ENCODE data around the gene DDX51. TPM values are rescaled to one million over a fixed set of nuclear protein-coding genes. Genes with fewer than 3 reads are reported as not detected.

The DDX51 gene
- total RNA-seq, 1 donor, result 8.2 TPM

DNA sequence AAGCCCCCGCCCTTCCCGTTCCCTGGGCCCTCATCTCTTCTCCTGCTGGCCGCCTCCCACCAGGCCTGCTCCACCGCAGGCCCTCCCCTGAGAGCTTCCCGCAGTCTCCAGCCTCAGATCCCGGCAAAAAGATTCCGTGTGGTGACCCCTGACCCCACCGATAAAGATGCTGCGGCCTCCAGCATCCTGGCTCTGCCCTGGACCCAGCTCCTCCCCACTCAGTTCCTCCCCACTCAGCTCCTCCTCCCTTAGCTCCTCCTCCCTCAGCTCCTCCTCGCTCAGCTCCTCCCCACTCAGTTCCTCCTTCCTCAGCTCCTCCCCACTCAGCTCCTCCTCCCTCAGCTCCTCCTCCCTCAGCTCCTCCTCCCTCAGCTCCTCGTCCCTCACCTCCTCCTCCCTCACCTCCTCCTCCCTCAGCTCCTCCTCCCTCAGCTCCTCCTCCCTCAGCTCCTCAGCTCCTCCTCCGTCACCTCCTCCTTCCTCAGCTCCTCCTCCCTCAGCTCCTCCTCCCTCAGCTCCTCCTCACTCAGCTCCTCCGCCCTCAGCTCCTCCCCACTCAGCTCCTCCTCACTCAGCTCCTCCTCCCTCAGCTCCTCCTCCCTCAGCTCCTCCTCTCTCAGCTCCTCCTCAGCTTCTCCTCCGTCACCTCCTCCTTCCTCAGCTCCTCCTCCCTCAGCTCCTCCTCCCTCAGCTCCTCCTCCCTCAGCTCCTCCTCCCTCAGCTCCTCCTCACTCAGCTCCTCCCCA lies 17.1 kb upstream of the DDX51 start:
- DNase-seq (ENCODE audit: low read depth), result peak; percentile 27
- no peak overlapping the region for H3K4me3 ChIP-seq (ENCODE audit: low read depth, low read length)
- TF ChIP-seq, protein P1, sequence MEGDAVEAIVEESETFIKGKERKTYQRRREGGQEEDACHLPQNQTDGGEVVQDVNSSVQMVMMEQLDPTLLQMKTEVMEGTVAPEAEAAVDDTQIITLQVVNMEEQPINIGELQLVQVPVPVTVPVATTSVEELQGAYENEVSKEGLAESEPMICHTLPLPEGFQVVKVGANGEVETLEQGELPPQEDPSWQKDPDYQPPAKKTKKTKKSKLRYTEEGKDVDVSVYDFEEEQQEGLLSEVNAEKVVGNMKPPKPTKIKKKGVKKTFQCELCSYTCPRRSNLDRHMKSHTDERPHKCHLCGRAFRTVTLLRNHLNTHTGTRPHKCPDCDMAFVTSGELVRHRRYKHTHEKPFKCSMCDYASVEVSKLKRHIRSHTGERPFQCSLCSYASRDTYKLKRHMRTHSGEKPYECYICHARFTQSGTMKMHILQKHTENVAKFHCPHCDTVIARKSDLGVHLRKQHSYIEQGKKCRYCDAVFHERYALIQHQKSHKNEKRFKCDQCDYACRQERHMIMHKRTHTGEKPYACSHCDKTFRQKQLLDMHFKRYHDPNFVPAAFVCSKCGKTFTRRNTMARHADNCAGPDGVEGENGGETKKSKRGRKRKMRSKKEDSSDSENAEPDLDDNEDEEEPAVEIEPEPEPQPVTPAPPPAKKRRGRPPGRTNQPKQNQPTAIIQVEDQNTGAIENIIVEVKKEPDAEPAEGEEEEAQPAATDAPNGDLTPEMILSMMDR (IDR thresholded peaks at IDR 0.05; ENCODE audit: insufficient read depth, low read depth, low read length), result no peak

DNA sequence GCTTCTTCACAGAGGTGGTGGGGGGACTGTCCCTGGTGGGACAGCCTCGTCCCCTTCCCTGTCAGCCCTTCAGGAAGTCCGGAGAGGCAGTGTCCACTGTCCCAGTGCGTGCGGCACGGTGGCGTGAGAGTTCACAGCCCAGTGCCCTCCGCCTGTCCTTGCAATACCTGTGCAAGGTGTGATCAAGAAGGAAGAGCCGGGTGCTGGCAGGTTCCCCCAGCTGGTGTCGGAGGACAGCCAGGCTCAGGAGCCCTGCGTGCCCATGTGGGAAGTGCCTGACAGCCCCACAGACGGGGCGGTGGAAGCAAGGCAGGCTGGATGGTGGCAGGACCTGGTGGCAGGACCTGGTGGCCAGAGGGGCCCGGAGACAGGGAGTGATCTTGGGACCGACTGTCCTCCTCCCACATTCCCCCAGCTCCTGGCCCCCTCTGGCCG lies 16.5 kb upstream of the DDX51 start:
- no peak overlapping the region for H3K4me3 ChIP-seq (ENCODE audit: low read depth, low read length)
- TF ChIP-seq, protein P1 (IDR thresholded peaks at IDR 0.05; ENCODE audit: insufficient read depth, low read depth, low read length), result no peak
- no peak for DNase-seq (ENCODE audit: low read depth)

DNA sequence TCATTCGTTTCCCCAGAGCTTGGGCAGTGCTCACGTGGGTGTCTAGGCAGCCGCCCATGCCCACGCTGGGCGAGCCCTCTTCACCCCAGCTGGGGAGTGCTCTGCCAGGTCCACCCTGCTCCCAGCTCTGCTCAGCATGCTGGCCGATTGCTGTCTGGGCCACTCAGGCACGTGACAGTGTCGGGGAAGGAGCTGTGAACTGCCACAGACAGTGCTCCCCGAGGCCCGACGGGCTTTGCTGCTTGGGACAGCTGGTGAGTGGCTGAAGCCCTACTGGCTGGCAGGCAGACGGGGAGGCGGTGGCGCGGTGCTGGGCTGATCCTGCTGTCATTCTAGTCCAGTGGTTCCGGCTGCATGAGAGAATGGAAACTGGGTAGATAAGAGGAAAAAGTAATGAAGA lies 15.9 kb upstream of the DDX51 start:
- no peak overlapping the region for H3K4me3 ChIP-seq (ENCODE audit: low read depth, low read length)
- DNase-seq (ENCODE audit: low read depth), result no peak
- TF ChIP-seq, protein P1 (IDR thresholded peaks at IDR 0.05; ENCODE audit: insufficient read depth, low read depth, low read length), result no peak

DNA sequence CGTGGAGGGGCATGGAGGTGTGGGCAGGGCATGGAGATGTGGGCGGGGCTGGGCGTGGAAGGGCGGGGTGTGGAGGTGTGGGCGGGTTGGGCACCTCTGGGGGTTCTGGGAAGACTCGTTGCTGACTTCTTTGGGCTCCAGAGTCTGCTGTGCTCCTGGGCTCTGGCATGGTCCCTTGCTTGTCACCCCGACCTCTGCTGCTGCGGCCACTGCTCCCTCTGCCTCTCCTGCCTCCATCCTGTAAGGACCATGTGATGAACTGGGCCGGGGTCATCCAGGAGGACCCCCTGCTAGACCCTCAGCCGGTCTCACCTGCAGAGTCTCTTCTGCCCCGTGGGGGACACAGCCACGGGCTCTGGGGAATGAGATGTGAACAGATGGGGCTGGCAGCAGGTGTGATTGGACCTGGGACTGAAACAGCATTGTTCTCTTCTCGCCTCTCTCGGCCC lies 15.5 kb upstream of the DDX51 start:
- H3K4me3 ChIP-seq (ENCODE audit: low read depth, low read length), result no peak overlapping the region
- DNase-seq (ENCODE audit: low read depth), result no peak
- TF ChIP-seq, protein P1 (IDR thresholded peaks at IDR 0.05; ENCODE audit: insufficient read depth, low read depth, low read length), result no peak

DNA sequence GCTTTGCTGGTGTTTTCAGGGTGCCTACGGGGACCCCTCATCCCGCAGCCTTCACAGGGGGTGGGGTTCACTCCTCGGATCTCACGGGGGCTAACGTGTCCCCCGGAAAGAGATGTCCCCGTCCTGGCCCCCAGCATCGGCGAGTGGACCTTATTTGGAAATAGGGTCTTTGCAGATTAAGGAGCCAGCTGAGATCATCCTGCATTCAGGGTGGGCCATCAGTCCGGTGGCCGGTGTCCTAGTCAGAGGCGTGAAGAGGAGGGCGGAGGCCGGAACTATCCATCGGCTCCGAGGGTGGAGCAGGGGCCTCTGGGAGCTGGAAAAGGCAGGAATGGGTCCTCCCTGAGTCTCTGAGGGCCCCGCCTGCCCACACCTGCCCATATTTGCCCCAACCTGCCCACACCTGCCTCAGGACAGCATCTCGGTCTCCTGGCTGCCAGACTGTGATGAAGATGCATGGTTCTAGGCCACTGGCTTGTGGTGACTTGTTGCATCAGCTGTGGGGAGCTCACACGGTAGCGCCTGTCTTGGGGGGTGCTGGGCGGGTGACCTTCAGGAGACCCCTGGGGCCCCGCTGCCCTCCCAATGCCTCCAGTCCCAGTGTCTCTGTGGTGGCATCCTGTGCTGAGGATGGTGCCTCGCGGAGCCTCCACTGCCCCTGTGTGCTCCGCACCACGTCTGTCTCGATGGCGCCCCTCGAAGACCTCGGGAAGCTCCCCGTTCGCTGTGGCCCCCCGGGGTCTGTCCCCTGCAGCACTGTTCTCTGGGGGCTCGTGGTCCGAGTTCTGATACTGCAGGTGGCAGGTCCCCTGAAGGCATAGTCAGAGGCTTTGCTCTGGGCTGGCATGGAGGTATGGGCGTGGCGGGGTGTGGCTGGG lies 14.8 kb upstream of the DDX51 start:
- H3K4me3 ChIP-seq (ENCODE audit: low read depth, low read length), result no peak overlapping the region
- TF ChIP-seq, protein P1 (IDR thresholded peaks at IDR 0.05; ENCODE audit: insufficient read depth, low read depth, low read length), result no peak
- no peak for DNase-seq (ENCODE audit: low read depth)

DNA sequence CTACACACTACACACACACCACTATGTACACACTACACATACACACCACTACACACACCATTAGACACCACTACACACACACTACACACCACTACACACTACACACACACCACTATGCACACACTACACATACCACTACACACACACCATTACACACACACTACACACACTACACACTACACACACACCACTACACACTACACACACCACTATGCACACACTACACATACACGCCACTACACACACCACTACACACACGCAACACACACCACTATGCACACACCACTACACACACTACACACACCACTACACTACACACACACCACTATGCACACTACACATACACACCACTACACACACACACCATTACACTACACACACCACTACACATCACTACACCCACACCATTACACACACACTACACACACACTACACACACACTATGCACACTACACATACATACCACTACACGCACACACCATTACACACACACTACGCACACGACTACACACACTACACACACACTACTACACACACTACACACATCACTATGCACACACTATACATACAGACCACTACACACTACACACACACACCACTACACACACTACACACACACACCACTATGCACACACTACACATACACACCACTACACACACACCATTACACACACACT lies 13.8 kb upstream of the DDX51 start:
- no peak for DNase-seq (ENCODE audit: low read depth)
- no peak overlapping the region for H3K4me3 ChIP-seq (ENCODE audit: low read depth, low read length)
- TF ChIP-seq, protein P1 (IDR thresholded peaks at IDR 0.05; ENCODE audit: insufficient read depth, low read depth, low read length), result no peak

Data from fibroblast of villous mesenchyme (primary cell).